H1 (cell line): ENCODE measurements around the gene QSER1. TPM values are rescaled to one million over a fixed set of nuclear protein-coding genes. Genes with fewer than 3 reads are reported as not detected.

Source experiments
- CTCF ChIA-PET: fragments of 300-600 bp; sonication (Branson Sonifier 250); formaldehyde crosslinking; loops from one replicate; lab custom pipeline; 2021; ENCODE audit not compliant: partially characterized antibody; lab: Charles Lee
- POLR2A ChIA-PET: fragments of 300-600 bp; sonication (Branson Sonifier 250); formaldehyde crosslinking; loops from one replicate; lab custom pipeline; 2021; ENCODE audit warnings: inconsistent platforms; ENCODE audit not compliant: partially characterized antibody; lab: Charles Lee
- DNase-seq, 2 experiments: peaks; one replicate each; pipeline versions ENCODE4 v3.0.0 to v3.0.0-alpha.2; 2010 to 2022; ENCODE audit warnings: low spot score in 2 of 2, low read depth in 1 of 2, mixed read lengths in 1 of 2
- FAIRE-seq: peaks from 2 replicates; lab custom pipeline; 2011; peaks lifted over from hg19 to GRCh38; lab: Jason Lieb, UNC
- H2AFZ ChIP-seq: 2 replicates; pipeline ENCODE4 v1.8.1; 2012; ENCODE audit warnings: low read length, inconsistent platforms
- H2AK5ac ChIP-seq: 2 replicates; pipeline ENCODE4 v1.6.1; 2013; ENCODE audit warnings: low read depth, low read length
- H2BK120ac ChIP-seq: replicated peaks from 2 replicates; pipeline ENCODE3; 2013; ENCODE audit warnings: low read depth, low read length, inconsistent platforms
- H2BK12ac ChIP-seq: 2 replicates; pipeline ENCODE4 v1.6.1; 2013; ENCODE audit warnings: low read depth, low read length
- H2BK15ac ChIP-seq: 2 replicates; pipeline ENCODE4 v1.6.1; 2013; ENCODE audit warnings: low read length
- H2BK20ac ChIP-seq: 2 replicates; pipeline ENCODE4 v1.6.1; 2013; ENCODE audit warnings: low read length
- H2BK5ac ChIP-seq: 2 replicates; pipeline ENCODE4 v1.6.1; 2013; ENCODE audit warnings: low read depth, low read length
- H3K14ac ChIP-seq: 2 replicates; pipeline ENCODE4 v1.6.1; 2013; ENCODE audit warnings: inconsistent platforms; ENCODE audit not compliant: insufficient read length
- H3K18ac ChIP-seq: 2 replicates; pipeline ENCODE4 v1.6.1; 2013; ENCODE audit warnings: low read length; ENCODE audit errors: extremely low read depth
- H3K23ac ChIP-seq: 2 replicates; pipeline ENCODE4 v1.6.1; 2013; ENCODE audit warnings: inconsistent platforms; ENCODE audit not compliant: insufficient read length
- H3K23me2 ChIP-seq: 2 replicates; pipeline ENCODE4 v1.6.1; 2013; ENCODE audit warnings: low read depth, low read length
- H3K27ac ChIP-seq: 2 replicates; pipeline ENCODE4 v1.6.1; 2011; ENCODE audit warnings: low read depth, low read length, inconsistent platforms
- H3K27me3 ChIP-seq, 4 experiments: replicated peaks in 1 of 4; 1 replicate in 1 of 4; 2 replicates in 3 of 4; pipeline versions ENCODE4 v1.6.1 to v1.8.1; 2011 to 2013; ENCODE audit warnings: low read length in 3 of 4, mild to moderate bottlenecking in 3 of 4, inconsistent platforms in 2 of 4, mixed read lengths in 2 of 4, moderate library complexity in 1 of 4; ENCODE audit not compliant: control insufficient read depth in 3 of 4, insufficient read depth in 3 of 4; ENCODE audit errors: extremely low read depth in 1 of 4
- H3K36me3 ChIP-seq, 4 experiments: 2 replicates each; pipeline versions ENCODE4 v1.6.1 to v1.8.1; 2011 to 2013; ENCODE audit warnings: mild to moderate bottlenecking in 4 of 4, low read length in 3 of 4, moderate library complexity in 2 of 4, control low read depth in 1 of 4, inconsistent platforms in 1 of 4; ENCODE audit not compliant: insufficient read depth in 4 of 4, control insufficient read depth in 2 of 4
- H3K4ac ChIP-seq: replicated peaks from 2 replicates; pipeline ENCODE3; 2013; ENCODE audit warnings: low read length, low read depth, mixed read lengths, inconsistent platforms; ENCODE audit not compliant: insufficient read length
- H3K4me1 ChIP-seq, 4 experiments: replicated peaks in 1 of 4; 1 replicate in 1 of 4; 2 replicates in 3 of 4; pipeline versions ENCODE4 v1.6.1 to v1.8.1; 2011 to 2013; ENCODE audit warnings: low read length in 3 of 4, inconsistent platforms in 2 of 4, mixed read lengths in 1 of 4; ENCODE audit not compliant: insufficient read depth in 4 of 4, control insufficient read depth in 3 of 4
- H3K4me2 ChIP-seq, 2 experiments: 2 replicates each; pipeline versions ENCODE4 v1.6.1 to v1.8.1; 2011 to 2013; ENCODE audit warnings: low read depth in 2 of 2, low read length in 2 of 2, control low read depth in 1 of 2, inconsistent platforms in 1 of 2, mild to moderate bottlenecking in 1 of 2; ENCODE audit not compliant: insufficient read depth in 1 of 2
- H3K4me3 ChIP-seq, 4 experiments: fragments of 200-600, 300-600 bp in 1 of 4; sonication (generic), shearing (Covaris generic), sonication (Bioruptor Twin) in 1 of 4; 2 replicates each; pipeline versions ENCODE4 v1.5.1 to v1.8.1; 2011 to 2016; ENCODE audit warnings: low read length in 4 of 4, low read depth in 3 of 4, control low read depth in 2 of 4, inconsistent platforms in 2 of 4, mild to moderate bottlenecking in 2 of 4, mixed read lengths in 1 of 4, moderate library complexity in 1 of 4; ENCODE audit not compliant: insufficient read depth in 2 of 4; ENCODE audit errors: extremely low read depth in 1 of 4
- H3K56ac ChIP-seq: replicated peaks from 2 replicates; pipeline ENCODE3; 2013; ENCODE audit warnings: low read depth, mild to moderate bottlenecking, mixed read lengths, low read length, inconsistent platforms; ENCODE audit not compliant: insufficient read length
- H3K79me1 ChIP-seq: 2 replicates; pipeline ENCODE4 v1.6.1; 2013; ENCODE audit warnings: low read depth, low read length, control low read depth
- H3K79me2 ChIP-seq, 2 experiments: 2 replicates each; pipeline versions ENCODE4 v1.6.1 to v1.8.1; 2012 to 2013; ENCODE audit warnings: low read length in 2 of 2, mild to moderate bottlenecking in 2 of 2, inconsistent platforms in 1 of 2; ENCODE audit not compliant: insufficient read depth in 2 of 2, control insufficient read depth in 1 of 2
- H3K9ac ChIP-seq, 4 experiments: replicated peaks in 1 of 4; 1 replicate in 1 of 4; 2 replicates in 3 of 4; pipeline versions ENCODE4 v1.6.1 to v1.8.1; 2011 to 2013; ENCODE audit warnings: low read depth in 3 of 4, low read length in 3 of 4, control low read depth in 2 of 4, mild to moderate bottlenecking in 2 of 4, moderate library complexity in 2 of 4, inconsistent platforms in 1 of 4; ENCODE audit errors: extremely low read depth in 1 of 4
- H3K9me3 ChIP-seq, 2 experiments: 2 replicates each; pipeline versions ENCODE4 v1.6.1 to v1.8.1; 2012 to 2013; ENCODE audit warnings: mild to moderate bottlenecking in 2 of 2, moderate library complexity in 2 of 2, control low read depth in 1 of 2, inconsistent platforms in 1 of 2, low read depth in 1 of 2, low read length in 1 of 2, mixed read lengths in 1 of 2; ENCODE audit not compliant: insufficient read depth in 2 of 2
- H4K20me1 ChIP-seq, 2 experiments: replicated peaks in 1 of 2; 2 replicates each; pipeline versions ENCODE3 to v1.8.1; 2011 to 2013; ENCODE audit warnings: inconsistent platforms in 2 of 2, low read length in 2 of 2, mild to moderate bottlenecking in 1 of 2; ENCODE audit not compliant: insufficient read depth in 2 of 2, control insufficient read depth in 1 of 2
- H4K5ac ChIP-seq: 2 replicates; pipeline ENCODE4 v1.6.1; 2013; ENCODE audit warnings: low read length, low read depth, mixed read lengths, inconsistent platforms; ENCODE audit not compliant: insufficient read length
- H4K8ac ChIP-seq: 2 replicates; pipeline ENCODE4 v1.8.0; 2013; ENCODE audit warnings: mild to moderate bottlenecking, moderate library complexity, low read length, inconsistent platforms; ENCODE audit not compliant: insufficient read depth; ENCODE audit errors: extremely low read depth
- H4K91ac ChIP-seq: replicated peaks from 2 replicates; pipeline ENCODE3; 2013; ENCODE audit warnings: low read length, mixed read lengths, inconsistent platforms; ENCODE audit not compliant: insufficient read length
- CBX8 ChIP-seq: fragments of 300-800, 300-1000 bp; sonication (generic); IDR thresholded peaks from 2 replicates; pipeline ENCODE4 v1.7.1; 2016; ENCODE audit warnings: low read depth, low read length, borderline replicate concordance
- CHD1 ChIP-seq: IDR thresholded peaks from 2 replicates; pipeline ENCODE4 v1.6.1; 2012; ENCODE audit warnings: low read depth, low read length, improper control_type of control experiment
- CREB1 ChIP-seq: IDR thresholded peaks from 2 replicates; pipeline ENCODE4 v1.6.1; 2012; ENCODE audit warnings: inconsistent platforms
- CTBP2 ChIP-seq: IDR thresholded peaks from 2 replicates; pipeline ENCODE4 v1.7.0; 2011; ENCODE audit warnings: borderline replicate concordance, mild to moderate bottlenecking, moderate library complexity, mixed read lengths, low read length; ENCODE audit not compliant: insufficient read depth, insufficient read length
- FOSL1 ChIP-seq: IDR thresholded peaks from 2 replicates; pipeline ENCODE4 v1.6.1; 2011; ENCODE audit warnings: mild to moderate bottlenecking, low read depth, low read length, moderate library complexity; ENCODE audit not compliant: insufficient read depth
- HDAC6 ChIP-seq: IDR thresholded peaks from one replicate; pipeline ENCODE4 v1.7.1; 2012; ENCODE audit warnings: low read depth, mild to moderate bottlenecking, inconsistent platforms, low read length, moderate library complexity
- POLR2AphosphoS5 ChIP-seq: IDR thresholded peaks from 2 replicates; pipeline ENCODE4 v1.6.1; 2011; ENCODE audit warnings: low read depth, low read length
- RFX5 ChIP-seq: IDR thresholded peaks from 2 replicates; pipeline ENCODE4 v1.6.1; 2011; ENCODE audit warnings: low read depth, low read length, improper control_type of control experiment, borderline replicate concordance
- SRF ChIP-seq: IDR thresholded peaks from 2 replicates; pipeline ENCODE4 v1.6.1; 2011; ENCODE audit warnings: mild to moderate bottlenecking, low read depth, low read length, moderate library complexity
- SUZ12 ChIP-seq: fragments of 200-600 bp; sonication (generic); IDR thresholded peaks from 2 replicates; pipeline ENCODE4 v1.6.1; 2012; ENCODE audit warnings: mild to moderate bottlenecking, inconsistent platforms, low read length, moderate library complexity, mixed read lengths
- ZNF274 ChIP-seq: IDR thresholded peaks from 2 replicates; pipeline ENCODE4 v1.7.0; 2012; ENCODE audit warnings: low read length, borderline replicate concordance; ENCODE audit errors: extremely low read depth
- WGBS, 2 experiments: shearing (Covaris generic) in 1 of 2; methylation state at CpG; one replicate each; pipeline versions ENCODE4 v1.1.6 to v1.1.7; 2013 to 2015; ENCODE audit warnings: low lambda C conversion rate in 2 of 2, mixed read lengths in 2 of 2, inconsistent platforms in 1 of 2, low coverage in 1 of 2, missing lambda C conversion rate in 1 of 2; ENCODE audit not compliant: insufficient replicate concordance in 2 of 2, insufficient coverage in 1 of 2, insufficient read length in 1 of 2; ENCODE audit errors: extremely low coverage in 1 of 2, missing lambda C conversion rate in 1 of 2; 5-methylcytosine and 5-hydroxymethylcytosine counted together
- polyA plus RNA-seq, 7 experiments: library from polyadenylated mRNA; depleted of rRNA in 3 of 7; stranded (reverse) in 5 of 7; unstranded in 2 of 7; fragments of >200 nt in 5 of 7; fragments of 200-250 nt in 2 of 7; gene quantifications; 1 replicate in 5 of 7; 2 replicates in 1 of 7; 4 replicates in 1 of 7; pipeline versions ENCODE4 v1.2.1 to v1.2.3, GENCODE V29; 2011 to 2013; ENCODE audit warnings: missing spikeins in 2 of 7, mixed read lengths in 2 of 7
- total RNA-seq: library from RNA; stranded (reverse); fragmentation: NEBNext Ultra II Directional; extraction: Animal tissue kit (Norgen Biotek cat#: 25700); gene quantifications from 2 replicates; pipeline ENCODE4 v1.2.1, GENCODE V29; 2021
- TF ChIP-seq, protein P1 (sequence below): IDR thresholded peaks from 2 replicates; pipeline ENCODE4 v1.6.1; 2011; ENCODE audit warnings: low read depth, mild to moderate bottlenecking, low read length; ENCODE audit not compliant: insufficient read depth

QSER1 gene
- total and polyA plus RNA-seq, 2 of the 8 experiments (the other 6 are each of a cell fraction or from before 2014, with no cell fraction given), result 29.3 to 117 TPM

GRCh38 chr11:32851251-32851650, 41.4 kb upstream of the QSER1 start:
- Histone ChIP-seq H3K27ac (no peak overlapping the region), H3K4me1 (no peaks in the 10 kb centered on the region), H3K27me3 (no peaks in the 10 kb centered on the region; a peak in 1 of 7 replicates), H3K18ac (no peak overlapping the region), H3K23me2 (no peaks in the 10 kb centered on the region), H2AK5ac (no peak overlapping the region), H3K56ac (no peak overlapping the region), H3K79me1 (no peaks in the 10 kb centered on the region), H2BK20ac (no peak overlapping the region), H3K4ac (no peak overlapping the region), H3K14ac (no peak overlapping the region), H3K9me3 (no peaks in the 10 kb centered on the region; a peak in 1 of 4 replicates), H2BK12ac (no peak overlapping the region), H3K9ac (no peak overlapping the region), H2BK15ac (no peak overlapping the region), H4K91ac (no peak overlapping the region), H3K36me3 (no peaks in the 10 kb centered on the region), H4K8ac (no peak overlapping the region), H3K4me3 (no peak overlapping the region), H3K79me2 (no peaks in the 10 kb centered on the region), H2AFZ (no peak overlapping the region), H3K23ac (no peak overlapping the region), H3K4me2 (no peak overlapping the region), H2BK120ac (no peak overlapping the region), H4K5ac (no peak overlapping the region), H2BK5ac (no peak overlapping the region), H4K20me1 (no peaks in the 10 kb centered on the region)
- ChIA-PET CTCF (interaction anchor here (0.9 to 1.4 kb wide), 4 partner anchors 8 to 20 kb away, joined by 3 to 4 read pairs (median 3); no protein-coding TSS in a partner anchor), POLR2A (no interaction called here)
- WGBS, 2 experiments, result 76% methylated on average over 1 of the region's 1 CpG; no CpG with 5 or more reads in 1 of the 2 experiments
- no peak for FAIRE-seq
- DNase-seq, result no peak
- TF ChIP-seq SRF, result no peak
- TF ChIP-seq HDAC6, result no peak
- TF ChIP-seq FOSL1, result no peak
- TF ChIP-seq, protein P1, sequence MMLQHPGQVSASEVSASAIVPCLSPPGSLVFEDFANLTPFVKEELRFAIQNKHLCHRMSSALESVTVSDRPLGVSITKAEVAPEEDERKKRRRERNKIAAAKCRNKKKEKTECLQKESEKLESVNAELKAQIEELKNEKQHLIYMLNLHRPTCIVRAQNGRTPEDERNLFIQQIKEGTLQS, result no peak
- no peak for TF ChIP-seq CTBP2
- TF ChIP-seq CREB1, result no peak
- TF ChIP-seq CHD1, result no peak
- no peak for TF ChIP-seq RFX5
- TF ChIP-seq POLR2AphosphoS5, result no peak
- TF ChIP-seq SUZ12, result no peak
- TF ChIP-seq ZNF274, result no peak
- TF ChIP-seq CBX8, result no peak
